Subcutaneous adipose tissue (tissue), 4 donors: ENCODE results near the gene KNDC1. TPM values are rescaled to one million over a fixed set of nuclear protein-coding genes. Genes with fewer than 3 reads are reported as not detected.

Source experiments
- CTCF ChIP-seq: fragments of 450-650 bp; IDR thresholded peaks from one replicate; pipeline ENCODE4 v1.5.1; 2016; ENCODE audit warnings: low read depth, mild to moderate bottlenecking, control low read depth, antibody characterized with exemption, moderate library complexity
- total RNA-seq, 4 donors: library from RNA; depleted of rRNA; stranded (reverse); fragments of >200 nt; gene quantifications; one replicate each; pipeline ENCODE4 v1.1.0, GENCODE V29; 2016

The KNDC1 gene
- total RNA-seq, 4 donors from 2014 or later, result not detected

GRCh38 chr10:133140417-133141143, 19.4 kb upstream of the KNDC1 start:
- no peak for TF ChIP-seq CTCF

GRCh38 chr10:133141144-133141957, 18.7 kb upstream of the KNDC1 start:
- TF ChIP-seq CTCF, result no peak

- no peak for TF ChIP-seq CTCF
Measured at GRCh38 chr10:133141958-133142340, 18.1 kb upstream of the KNDC1 start.

- no peak for TF ChIP-seq CTCF
Measured at GRCh38 chr10:133142523-133143199, 17.4 kb upstream of the KNDC1 start.

- TF ChIP-seq CTCF, result no peak
Measured at GRCh38 chr10:133143200-133143533, 16.9 kb upstream of the KNDC1 start.

- TF ChIP-seq CTCF, result no peak
Measured at GRCh38 chr10:133143546-133143945, 16.5 kb upstream of the KNDC1 start.

GRCh38 chr10:133144771-133145170, 15.2 kb upstream of the KNDC1 start:
- TF ChIP-seq CTCF, result no peak
